GM10248 (cell line): ENCODE results near the gene MYO9B.

Source experiments
- CTCF ChIA-PET: fragments of 300-600 bp; sonication (Branson Sonifier 250); formaldehyde crosslinking; extraction: SDS; loops from one replicate; lab custom pipeline; 2021; ENCODE audit warnings: antibody characterized with exemption; lab: Yijun Ruan, JAX
- POLR2A ChIA-PET: fragments of 350-650 bp; sonication (Branson Sonifier 250); formaldehyde crosslinking; extraction: SDS; loops from one replicate; lab custom pipeline; 2020; ENCODE audit warnings: antibody characterized with exemption; lab: Yijun Ruan, JAX
- DNase-seq: peaks from one replicate; pipeline ENCODE4 v3.0.0; 2012; ENCODE audit errors: extremely low spot score
- TF ChIP-seq, protein P1 (sequence below): IDR thresholded peaks from 2 replicates; pipeline ENCODE4 v1.5.1; 2012; ENCODE audit warnings: mild to moderate bottlenecking, low read depth; ENCODE audit errors: extremely low read depth, missing control alignments, control extremely low read depth

Gene MYO9B

DNA sequence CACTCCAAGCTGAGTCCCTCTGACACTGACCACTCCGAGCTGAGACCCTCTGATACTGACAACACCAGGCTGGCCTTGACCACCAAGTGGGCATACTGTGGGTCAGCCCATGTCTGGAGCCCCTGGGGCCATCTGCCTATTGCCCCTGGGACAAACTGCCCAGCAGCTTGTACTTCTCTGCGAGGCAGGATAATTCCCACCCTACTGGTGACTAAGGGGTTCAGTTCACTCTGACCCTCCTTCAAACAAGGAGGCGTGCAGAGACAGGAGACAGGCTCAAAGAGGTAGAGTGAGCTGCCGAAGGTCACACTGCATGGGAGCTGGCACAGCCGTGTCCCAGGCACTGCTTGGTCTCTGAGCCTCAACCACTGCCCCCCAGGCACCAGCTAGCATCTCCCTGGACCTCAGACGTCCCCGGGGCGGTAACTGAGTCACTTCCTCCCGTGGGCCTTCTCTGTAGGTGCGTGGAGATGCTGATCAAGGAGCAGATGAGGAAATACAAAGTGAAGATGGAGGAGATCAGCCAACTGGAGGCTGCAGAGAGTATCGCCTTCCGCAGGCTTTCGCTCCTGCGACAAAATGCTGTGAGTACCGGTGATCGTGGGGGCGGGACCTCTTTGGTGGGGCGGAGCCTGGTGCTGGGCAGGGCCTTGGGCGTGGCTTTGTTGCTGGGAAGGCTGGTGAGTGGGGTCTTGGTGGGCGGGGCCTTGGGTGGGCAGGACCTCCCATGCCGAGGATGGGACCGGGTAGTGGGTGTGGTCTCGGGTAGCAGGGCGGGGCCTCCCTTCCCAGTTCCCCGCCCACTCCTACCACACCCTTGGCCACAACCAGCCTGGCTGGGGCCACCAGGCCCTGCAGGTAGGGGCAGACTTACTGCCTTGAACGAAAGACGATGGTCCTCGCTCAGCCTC, 133.8 kb downstream of the MYO9B start:
- TF ChIP-seq, protein P1, sequence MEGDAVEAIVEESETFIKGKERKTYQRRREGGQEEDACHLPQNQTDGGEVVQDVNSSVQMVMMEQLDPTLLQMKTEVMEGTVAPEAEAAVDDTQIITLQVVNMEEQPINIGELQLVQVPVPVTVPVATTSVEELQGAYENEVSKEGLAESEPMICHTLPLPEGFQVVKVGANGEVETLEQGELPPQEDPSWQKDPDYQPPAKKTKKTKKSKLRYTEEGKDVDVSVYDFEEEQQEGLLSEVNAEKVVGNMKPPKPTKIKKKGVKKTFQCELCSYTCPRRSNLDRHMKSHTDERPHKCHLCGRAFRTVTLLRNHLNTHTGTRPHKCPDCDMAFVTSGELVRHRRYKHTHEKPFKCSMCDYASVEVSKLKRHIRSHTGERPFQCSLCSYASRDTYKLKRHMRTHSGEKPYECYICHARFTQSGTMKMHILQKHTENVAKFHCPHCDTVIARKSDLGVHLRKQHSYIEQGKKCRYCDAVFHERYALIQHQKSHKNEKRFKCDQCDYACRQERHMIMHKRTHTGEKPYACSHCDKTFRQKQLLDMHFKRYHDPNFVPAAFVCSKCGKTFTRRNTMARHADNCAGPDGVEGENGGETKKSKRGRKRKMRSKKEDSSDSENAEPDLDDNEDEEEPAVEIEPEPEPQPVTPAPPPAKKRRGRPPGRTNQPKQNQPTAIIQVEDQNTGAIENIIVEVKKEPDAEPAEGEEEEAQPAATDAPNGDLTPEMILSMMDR = no peak
- CTCF ChIA-PET = interaction anchor here (1.1 kb wide), 1 partner anchor 26 kb away, joined by 6 read pairs; no protein-coding TSS in a partner anchor
- peak; percentile 76 for DNase-seq
- POLR2A ChIA-PET = interaction anchor here (0.6 kb wide), 2 partner anchors 17 to 128 kb away, joined by 6 to 9 read pairs; partner anchors contain the start of gene OCEL1

DNA sequence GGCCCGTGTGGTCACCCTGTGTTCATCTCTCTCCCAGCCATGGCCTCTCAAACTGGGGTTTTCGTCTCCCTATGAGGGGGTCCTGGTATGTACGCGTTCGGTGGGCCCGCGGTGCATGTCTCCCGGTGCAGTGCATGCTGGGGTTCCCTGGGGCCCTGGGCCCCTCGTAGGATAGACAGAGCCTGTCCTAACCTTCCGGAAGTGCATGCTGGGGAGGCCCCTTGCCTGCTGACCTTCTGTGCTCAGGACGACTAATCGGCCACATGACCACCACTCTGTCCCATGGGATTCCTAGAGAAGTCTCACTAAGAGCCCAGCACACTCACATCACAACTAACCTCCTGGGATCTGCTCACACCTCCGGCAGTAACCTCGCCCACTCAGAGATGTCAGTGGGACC, 134.7 kb downstream of the MYO9B start:
- no peak for DNase-seq
- TF ChIP-seq, protein P1 = no peak
- CTCF ChIA-PET = no interaction called here
- POLR2A ChIA-PET = no interaction called here

DNA sequence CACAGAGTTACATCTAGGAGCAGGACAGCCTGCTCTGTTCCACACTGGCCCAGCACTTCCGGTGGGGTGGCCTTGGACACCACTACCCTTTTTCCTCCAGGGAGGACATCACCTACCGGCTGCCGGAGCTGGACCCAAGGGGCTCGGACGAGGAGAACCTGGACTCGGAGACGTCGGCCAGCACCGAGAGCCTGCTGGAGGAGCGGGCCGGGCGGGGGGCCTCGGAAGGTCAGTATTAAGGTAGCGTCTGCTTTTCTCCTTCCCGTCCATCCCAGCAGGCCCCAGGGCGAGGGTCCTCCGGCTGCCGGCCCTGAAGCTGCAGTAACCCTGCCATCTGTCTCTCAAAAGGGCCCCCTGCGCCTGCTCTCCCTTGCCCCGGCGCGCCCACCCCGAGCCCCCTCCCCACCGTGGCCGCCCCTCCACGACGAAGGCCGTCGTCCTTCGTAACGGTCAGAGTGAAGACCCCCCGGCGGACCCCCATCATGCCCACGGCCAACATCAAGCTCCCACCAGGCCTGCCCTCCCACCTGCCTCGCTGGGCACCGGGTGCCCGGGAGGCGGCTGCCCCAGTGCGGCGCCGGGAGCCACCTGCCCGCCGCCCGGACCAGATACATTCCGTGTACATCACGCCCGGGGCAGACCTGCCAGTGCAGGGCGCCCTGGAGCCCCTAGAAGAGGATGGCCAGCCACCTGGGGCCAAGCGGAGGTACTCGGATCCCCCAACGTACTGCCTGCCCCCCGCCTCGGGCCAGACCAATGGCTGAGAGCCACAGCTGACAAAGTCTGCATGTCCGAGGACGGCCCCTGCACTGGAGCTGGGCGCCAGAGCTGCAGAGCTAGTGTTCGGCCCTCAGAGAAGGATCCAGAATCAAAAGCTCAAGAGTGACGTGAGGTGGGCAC, 136.2 kb downstream of the MYO9B start:
- TF ChIP-seq, protein P1 = no peak
- ChIA-PET CTCF (interaction anchor here (1.3 kb wide), 1 partner anchor 24 kb away, joined by 4 read pairs; no protein-coding TSS in a partner anchor), POLR2A (interaction anchor here (0.6 kb wide), 1 partner anchor 27 kb away, joined by 5 read pairs; no protein-coding TSS in a partner anchor)
- DNase-seq = no peak

DNA sequence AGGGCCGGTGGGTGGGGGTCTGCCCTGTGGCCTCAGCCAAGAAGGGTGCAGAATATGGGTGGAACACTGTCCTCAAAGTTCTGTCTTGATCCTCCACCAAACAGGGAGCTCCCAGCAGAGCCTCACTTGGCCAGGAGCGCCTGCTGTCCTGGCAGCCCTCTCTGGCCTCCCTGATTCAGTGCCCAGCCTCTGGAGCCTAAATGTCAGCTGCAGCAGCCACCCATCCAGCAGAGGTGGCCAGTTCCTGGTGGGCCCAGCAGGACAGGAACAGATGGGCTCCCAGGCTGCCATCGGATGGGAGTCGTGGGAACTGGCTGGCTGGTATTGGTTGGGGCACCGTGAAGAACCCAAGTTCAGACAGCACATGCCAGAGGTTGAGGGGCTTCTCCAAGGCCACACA, 137.8 kb downstream of the MYO9B start:
- TF ChIP-seq, protein P1 = no peak
- ChIA-PET POLR2A (interaction anchor here (0.6 kb wide), 1 partner anchor 24 kb away, joined by 3 read pairs; no protein-coding TSS in a partner anchor), CTCF (no interaction called here)
- DNase-seq = no peak

DNA sequence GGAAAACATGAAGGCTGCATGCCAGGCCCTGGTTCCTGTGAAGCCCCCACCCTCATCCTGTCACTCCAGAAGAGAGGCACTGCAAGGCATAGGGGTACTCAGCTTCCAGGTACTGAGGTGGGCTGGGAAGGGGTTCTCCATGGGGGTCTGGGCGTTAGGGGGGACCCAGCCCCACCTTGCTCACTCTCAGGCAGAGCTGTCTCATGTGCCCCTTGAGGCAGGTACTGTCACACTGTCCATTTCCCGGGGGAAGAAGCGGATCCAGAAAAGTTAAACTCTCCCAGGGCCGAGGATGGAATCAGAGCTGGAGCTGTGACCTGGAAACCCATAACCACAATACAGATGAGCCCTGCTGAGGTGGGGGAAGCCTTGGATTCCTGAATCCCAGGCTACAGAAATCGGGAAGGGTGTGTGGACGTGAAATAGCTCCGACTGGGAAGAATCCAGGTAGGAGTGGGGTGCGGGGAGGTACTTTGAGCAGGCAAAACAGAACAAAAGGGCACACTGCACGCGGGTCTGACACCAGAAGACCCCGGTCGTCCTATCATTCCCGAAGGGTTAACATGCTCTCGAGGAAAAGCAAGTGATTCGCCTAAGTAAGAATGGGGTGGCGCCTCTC, 139.0 kb downstream of the MYO9B start:
- DNase-seq = no peak
- CTCF ChIA-PET = interaction anchor here (1.1 to 2.0 kb wide), 2 partner anchors 11 to 45 kb away, joined by 4 to 5 read pairs; partner anchors contain the start of gene OCEL1
- TF ChIP-seq, protein P1 = no peak
- POLR2A ChIA-PET = interaction anchor here (0.6 to 1.8 kb wide), 5 partner anchors 10 to 1069 kb away, joined by 3 to 6 read pairs (median 5); partner anchors contain the start of genes BABAM1 and OCEL1
